ENCODE measurements around the gene TMEM88.
"Not testable (repeated sequence)": the region's sequence is repeated elsewhere in the genome, so short reads cannot be mapped to it uniquely, and the experiment has no call there.

Gene TMEM88, protein sequence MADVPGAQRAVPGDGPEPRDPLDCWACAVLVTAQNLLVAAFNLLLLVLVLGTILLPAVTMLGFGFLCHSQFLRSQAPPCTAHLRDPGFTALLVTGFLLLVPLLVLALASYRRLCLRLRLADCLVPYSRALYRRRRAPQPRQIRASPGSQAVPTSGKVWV

DNA sequence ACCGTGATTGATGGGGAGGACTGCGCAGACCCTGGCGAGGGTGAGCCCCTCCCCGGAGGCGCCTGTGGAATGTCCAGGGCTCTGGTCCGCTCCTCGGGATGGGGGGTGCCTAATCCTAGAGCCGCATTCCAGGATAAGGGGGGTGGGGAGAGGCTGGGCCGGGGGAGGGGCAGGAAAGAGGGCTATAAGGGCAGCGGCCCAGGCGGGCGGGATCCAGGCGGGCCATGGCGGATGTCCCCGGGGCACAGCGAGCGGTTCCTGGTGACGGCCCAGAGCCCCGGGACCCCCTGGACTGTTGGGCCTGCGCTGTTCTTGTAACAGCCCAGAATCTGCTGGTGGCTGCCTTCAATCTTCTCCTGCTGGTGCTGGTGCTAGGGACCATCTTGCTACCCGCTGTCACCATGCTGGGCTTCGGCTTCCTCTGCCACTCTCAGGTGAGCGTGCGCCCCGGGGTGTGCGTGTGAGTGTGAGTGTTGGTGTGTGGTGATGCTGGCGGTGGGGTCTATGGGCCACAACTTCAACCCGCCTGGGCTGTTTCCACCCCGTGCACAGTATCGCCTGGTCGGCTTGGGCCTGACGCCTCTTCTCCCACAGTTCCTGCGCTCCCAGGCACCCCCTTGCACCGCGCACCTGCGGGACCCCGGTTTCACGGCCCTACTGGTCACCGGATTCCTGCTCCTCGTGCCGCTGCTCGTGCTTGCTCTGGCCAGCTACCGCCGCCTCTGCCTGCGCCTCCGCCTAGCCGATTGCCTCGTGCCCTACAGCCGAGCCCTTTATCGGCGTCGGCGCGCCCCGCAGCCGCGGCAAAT is at the start of gene TMEM88:
TSS of gene TMEM88 (plus strand) at position 216 of the 809 bp plus-strand sequence. CDS start at position 225, 9 bp downstream.
- DNase-seq (ENCODE audit: extremely low read depth in 1 of 2, low read depth in 1 of 2), result no peak

DNA sequence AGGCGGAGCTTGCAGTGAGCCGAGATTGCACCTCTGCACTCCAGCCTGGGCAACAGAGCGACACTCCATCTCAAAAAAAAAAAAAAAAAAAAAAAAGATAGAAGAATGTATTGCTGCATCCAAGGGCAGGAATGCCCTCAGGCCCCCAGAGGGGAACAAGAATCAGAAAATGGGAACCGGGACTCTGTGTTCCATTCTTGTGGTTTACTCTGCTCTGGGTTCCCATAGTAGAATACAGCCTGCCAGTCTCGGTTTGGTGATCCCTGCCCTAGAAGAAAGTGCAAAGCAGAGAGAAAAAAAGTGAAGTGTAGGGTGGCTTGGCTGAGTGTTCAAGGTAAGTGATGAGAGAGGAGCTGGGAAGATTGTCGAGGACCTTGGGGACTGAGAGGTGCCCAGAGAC is 48.3 kb upstream of the TMEM88 start:
- no peak for DNase-seq (ENCODE audit: extremely low read depth in 1 of 2, low read depth in 1 of 2)

DNA sequence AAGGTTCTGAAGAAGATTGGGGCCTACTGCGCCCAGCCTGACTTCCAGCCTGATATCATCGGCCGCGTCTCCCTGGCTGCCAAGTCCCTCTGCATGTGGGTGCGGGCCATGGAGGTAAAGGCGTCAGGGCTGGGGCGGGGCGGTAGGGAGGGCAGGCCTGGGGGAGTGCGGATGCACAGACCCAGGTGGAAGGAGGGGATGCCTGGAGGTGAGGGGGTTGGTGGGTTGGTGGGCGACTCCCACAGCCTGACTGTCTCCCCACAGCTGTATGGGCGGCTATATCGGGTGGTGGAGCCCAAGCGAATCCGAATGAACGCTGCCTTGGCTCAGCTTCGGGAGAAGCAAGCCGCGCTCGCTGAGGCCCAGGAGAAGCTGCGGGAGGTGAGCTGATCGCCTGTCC is 47.7 kb upstream of the TMEM88 start:
- no peak for DNase-seq (ENCODE audit: extremely low read depth in 1 of 2, low read depth in 1 of 2)

DNA sequence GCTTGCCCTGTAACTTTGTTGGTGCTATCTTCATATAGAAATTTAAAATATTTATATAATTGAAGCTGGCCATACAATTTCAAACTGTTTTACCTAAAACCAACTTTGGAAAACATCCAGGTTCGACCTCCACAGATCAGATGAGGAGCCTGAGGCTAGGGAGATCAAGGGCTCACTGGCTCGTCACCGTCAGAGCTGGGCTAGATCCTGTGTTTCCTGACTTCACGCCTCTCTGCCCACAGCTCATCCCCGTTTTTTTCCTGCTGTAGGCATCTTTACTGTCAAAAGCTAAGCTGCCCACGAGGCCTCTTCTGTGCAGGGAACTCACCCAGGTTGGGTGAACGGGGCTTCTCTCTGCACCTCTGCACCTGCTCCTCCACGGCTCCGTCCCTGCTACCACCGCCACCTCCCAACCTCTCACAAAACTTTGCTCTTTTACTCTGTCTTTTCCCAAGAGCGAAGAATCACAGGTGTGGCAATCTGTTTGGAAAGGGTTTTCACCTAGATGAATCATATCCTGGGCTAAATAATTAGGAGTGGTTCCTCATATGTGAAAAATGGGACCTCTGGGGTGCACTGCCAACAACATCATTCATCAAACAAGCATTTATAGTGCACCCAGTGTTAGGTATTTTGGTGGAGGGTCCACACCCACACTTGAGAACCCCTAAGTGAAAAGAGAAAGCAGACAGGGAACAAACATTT is 45.6 kb upstream of the TMEM88 start:
- no peak for DNase-seq (ENCODE audit: extremely low read depth in 1 of 2, low read depth in 1 of 2)

DNA sequence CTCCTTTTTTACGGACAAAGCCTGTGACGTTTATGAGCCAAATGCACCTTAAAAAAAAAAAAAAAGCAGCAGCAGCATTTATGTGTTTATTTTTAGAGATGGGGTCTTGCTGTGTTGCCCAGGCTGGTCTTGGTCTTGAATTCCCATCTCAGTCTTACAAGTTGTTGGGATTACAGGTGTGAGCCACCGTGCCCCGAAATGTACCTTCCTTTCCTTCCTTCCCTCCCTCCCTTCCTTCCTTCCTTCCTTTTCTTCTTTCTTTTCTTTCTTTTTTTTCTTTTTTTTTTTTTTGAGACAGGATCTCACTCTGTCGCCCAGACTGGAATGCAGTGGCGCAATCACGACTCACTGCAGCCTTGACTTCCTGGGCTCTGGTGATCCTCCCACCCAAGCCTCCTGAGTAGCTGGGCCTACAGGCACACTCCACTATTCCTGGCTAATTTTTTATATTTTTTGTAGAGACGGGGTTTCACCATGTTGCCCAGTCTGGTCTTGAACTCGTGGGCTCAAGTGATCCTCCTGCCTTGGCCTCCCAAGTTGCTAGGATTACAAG is 45.0 kb upstream of the TMEM88 start:
- DNase-seq (ENCODE audit: extremely low read depth in 1 of 2, low read depth in 1 of 2), result not testable (repeated sequence)

DNA sequence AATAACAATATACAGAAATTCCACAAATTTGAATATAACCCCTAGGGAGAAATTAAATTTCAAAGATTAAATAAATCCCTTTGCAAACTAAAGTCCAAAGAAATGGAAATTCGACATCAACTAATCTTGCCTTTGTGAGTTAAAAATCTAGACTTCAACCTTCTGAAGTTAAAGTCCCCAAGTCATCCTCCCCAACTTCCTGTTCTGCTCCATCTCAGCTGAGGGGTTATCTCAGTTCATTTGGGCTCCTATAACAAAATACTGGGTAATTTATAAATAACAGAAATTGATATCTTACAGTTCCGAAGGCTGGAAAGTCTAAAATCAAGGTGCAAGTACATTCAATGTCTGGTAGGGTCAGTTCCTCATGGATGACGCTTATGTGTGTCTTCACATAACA is 43.6 kb upstream of the TMEM88 start:
- DNase-seq (ENCODE audit: extremely low read depth in 1 of 2, low read depth in 1 of 2), result no peak

DNA sequence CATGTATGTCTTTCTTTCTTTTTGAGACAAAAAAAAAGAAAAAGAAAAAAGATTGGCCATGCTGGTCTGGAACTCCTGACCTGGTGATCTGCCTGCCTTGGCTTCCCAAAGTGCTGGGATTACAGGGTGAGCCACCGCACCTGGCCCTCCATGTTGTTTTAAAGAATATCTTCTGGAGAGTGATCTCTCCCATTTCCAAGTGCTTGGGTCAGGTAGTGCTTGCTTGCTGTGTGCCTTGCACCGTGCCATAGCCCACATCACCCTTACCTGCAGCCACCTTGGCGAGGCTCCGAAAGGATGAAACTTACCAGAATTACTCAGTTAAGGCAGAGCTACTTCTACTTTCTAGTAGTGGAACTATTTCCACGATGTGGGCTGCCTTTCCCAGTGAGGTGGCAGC is 39.9 kb upstream of the TMEM88 start:
- DNase-seq (ENCODE audit: extremely low read depth in 1 of 2, low read depth in 1 of 2), result no peak

DNA sequence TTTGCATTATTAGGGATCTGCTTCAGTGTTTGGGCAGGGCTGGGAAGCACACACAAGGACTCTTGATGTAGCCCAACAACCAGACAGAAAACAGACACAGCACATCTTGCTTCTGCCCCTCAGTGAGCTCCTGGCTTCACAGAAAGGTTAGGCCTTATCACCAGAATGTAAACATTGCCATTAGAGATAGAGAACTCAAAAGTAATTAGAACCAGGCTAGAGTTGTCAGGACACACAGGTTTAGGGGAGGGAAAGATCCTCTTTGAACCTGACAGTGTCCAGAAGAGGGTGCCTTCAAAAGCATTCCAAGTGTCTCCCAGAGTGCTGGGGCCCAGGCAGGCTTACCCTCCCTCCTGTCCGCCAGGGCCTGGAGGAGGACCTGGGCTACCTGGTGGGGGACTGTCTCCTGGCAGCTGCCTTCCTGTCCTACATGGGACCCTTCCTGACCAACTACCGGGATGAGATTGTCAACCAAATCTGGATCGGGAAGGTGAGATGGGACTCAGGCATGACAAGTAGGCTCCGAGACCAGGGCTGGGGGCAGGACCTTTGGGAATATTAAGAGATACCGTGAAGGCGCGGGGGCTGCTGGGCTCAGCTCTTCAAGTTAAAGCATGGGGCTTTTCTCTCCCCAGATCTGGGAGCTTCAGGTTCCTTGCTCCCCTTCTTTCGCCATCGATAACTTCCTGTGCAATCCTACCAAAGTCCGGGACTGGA is 37.8 kb upstream of the TMEM88 start:
- DNase-seq (ENCODE audit: extremely low read depth in 1 of 2, low read depth in 1 of 2), result no peak

DNA sequence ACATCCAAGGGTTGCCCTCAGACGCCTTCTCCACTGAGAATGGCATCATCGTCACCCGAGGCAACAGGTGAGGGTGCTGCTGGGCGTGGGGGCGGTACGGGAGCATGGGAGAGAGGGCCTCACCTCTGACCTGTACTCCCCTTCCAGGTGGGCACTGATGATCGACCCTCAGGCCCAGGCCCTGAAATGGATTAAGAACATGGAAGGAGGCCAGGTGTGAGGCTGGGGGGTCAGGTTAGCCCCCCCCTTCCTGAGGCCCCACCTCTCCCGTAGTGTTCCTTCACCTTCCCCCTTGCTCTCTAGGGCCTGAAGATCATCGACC is 37.3 kb upstream of the TMEM88 start:
- no peak for DNase-seq (ENCODE audit: extremely low read depth in 1 of 2, low read depth in 1 of 2)

DNA sequence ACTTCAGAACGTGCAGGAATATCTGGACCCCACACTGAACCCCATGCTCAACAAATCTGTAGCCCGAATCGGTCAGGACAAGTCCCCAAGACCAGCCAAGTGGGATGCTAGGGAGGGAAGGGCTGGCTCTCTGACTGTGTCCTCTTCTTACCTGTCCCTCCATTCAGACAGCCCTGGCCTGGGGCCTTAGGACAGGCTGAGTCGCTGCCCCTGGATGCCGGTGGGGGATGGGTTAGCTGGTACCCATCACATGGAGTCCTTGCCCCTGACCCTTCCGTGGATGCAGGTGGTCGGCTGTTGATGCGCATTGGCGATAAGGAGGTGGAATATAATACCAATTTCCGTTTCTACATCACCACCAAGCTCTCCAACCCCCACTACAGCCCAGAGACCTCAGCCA is 36.8 kb upstream of the TMEM88 start:
- DNase-seq (ENCODE audit: extremely low read depth in 1 of 2, low read depth in 1 of 2), result no peak

DNA sequence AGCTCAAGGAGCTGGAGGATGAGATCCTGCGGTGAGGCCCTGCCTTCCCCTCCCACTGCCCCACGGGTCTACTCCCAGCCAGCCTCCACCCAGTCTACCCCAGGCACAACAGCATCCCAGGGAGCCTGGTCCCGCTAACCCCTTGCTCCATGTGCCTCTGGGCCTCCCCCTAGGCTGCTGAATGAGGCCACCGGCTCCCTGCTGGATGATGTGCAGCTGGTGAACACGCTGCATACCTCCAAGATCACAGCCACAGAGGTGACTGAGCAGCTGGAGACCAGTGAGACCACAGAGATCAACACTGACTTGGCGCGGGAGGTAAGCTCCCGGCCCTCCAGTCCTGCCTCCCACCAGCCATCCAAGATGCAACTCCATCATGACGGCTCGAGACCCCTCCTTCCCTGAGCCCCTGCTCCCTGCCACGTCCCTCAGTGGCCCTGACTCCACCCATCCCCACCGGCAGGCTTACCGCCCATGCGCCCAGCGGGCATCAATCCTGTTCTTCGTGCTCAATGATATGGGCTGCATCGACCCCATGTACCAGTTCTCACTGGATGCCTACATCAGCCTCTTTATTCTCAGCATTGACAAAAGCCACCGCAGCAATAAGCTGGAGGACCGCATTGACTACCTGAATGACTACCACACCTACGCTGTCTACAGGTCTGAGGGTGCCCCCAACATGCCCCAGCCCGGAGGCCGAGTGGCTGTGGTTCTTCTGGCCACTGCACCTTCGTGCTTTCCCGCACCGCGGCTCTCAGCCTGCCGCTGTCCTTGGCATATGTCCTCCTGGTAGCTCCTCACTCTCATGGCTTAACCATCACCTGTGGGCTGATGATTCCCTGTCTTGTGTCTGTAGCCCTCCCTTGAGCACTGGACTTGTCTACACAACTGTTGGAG is 35.9 kb upstream of the TMEM88 start:
- no peak for DNase-seq (ENCODE audit: extremely low read depth in 1 of 2, low read depth in 1 of 2)

DNA sequence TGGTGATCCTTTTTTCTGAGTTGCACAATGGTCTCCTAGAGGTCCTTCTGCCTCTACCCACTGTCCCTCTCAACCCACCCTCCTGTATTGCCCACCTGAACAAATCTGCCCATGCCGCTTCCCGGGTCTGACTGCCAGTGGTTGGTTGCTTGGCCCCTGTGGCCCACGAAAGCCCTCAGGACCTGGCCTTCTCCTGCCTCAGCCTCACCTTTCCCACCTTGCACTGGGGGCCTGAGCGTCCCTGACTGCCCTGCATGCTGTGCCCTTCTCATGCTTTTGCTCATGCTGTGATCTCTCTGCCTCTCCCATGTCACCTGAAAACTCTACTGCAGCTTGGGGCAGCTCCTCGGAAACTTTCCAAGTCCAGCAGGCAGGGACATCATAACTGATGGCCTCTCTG is 34.6 kb upstream of the TMEM88 start:
- no peak for DNase-seq (ENCODE audit: extremely low read depth in 1 of 2, low read depth in 1 of 2)

DNA sequence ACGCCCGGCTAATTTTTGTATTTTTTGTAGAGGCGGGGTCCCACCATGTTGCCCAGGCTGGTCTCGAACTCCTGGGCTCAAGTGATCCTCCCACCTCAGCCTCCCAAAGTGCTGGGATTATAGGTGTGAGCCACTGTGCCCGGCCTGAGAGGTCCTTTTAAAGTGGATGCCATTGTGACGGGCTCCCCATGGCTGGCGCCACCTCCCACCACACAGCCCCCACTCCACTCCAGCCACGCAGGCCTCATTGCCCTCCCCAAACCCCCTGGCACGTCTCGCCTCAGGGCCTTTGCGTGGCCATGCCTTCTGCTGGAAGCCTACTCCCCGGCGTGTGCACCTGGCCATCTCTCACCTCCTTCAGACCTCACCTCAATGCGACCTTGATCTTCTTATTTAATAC is 32.7 kb upstream of the TMEM88 start:
- DNase-seq (ENCODE audit: extremely low read depth in 1 of 2, low read depth in 1 of 2), result no peak

DNA sequence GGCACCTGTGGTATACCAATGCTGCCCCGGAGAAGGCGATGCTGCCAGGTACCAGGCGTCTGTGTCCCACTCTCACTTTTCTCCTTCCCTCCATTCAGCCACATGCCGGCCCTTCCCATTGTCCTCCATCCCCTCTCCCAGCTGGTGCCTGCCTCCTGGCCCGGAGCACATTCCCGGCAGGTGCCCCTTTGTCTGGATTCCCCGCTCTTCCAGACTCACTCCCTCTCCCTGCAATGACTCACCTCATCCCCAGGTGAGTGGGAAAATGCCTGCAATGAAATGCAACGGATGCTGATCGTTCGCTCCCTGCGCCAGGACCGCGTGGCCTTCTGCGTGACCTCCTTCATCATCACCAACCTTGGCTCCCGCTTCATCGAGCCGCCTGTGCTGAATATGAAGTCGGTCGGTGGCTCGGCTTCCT is 31.3 kb upstream of the TMEM88 start:
- no peak for DNase-seq (ENCODE audit: extremely low read depth in 1 of 2, low read depth in 1 of 2)

DNA sequence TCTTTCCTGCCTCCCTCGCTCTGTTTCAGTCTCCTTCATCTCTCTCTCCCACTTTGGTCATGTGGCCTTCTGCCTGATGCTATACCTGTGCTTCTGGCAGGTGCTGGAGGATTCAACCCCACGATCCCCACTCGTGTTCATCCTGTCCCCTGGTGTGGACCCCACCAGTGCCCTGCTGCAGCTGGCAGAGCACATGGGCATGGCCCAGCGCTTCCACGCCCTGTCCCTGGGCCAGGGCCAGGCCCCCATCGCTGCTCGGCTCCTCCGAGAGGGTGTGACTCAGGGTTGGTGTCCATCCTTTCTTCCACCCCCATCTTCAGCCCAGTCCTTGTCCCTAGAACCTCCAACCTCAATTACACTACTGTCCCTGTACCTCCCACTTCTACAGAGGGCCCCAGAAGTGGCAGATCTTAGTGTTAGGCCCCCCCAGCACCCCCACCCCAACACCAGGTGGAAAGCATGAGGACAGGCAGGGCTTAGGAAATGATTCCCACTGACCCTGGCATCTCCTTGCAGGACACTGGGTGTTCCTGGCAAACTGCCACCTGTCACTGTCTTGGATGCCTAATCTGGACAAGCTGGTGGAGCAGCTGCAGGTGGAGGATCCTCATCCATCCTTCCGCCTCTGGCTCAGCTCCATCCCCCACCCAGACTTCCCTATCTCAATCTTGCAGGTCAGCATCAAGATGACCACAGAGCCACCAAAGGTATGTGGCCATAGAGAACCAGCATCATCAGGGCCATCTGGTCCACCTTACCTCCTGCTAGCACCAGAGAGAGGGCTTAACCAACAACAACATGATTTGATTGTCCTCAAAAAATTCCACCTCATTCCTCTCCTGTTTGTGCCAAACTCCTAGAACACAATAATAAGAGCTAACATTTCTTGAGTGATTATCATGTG is 30.6 kb upstream of the TMEM88 start:
- DNase-seq (ENCODE audit: extremely low read depth in 1 of 2, low read depth in 1 of 2), result no peak

DNA sequence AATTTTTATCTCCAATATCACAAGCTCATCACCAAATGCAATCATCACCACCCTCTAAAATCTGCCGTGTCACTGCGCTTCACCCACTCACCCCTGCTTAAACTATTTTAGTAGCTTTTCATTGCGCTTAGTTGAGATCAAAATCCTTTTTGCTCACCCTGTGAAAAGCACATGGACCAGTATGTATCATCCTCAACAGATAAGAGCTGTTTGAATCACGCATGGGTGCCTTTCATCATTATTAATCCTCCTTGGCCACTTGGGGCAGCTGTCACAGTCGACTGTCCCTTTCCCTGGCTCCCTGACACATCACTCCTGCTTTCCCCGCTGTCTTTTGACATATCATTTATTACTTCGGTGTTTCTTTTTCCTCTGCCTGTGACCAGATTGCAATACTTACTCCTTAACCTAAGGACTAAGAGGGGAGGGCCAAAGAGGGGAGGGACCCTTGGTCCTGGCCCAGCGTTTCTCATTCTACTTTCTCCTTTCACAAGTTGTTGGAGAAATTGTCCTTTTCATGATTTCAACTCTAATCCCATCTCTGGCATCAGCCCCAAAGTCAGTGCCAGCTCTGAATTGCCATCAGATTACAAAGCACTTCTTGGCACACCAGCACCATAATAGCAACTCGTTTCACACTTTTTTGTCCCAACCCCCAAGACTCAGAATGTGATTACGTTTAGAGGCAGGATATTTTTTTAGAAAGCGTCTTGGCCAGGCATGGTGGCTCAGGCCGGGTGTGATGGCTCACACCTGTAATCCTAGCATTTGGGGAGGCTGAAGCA is 29.5 kb upstream of the TMEM88 start:
- no peak for DNase-seq (ENCODE audit: extremely low read depth in 1 of 2, low read depth in 1 of 2)

DNA sequence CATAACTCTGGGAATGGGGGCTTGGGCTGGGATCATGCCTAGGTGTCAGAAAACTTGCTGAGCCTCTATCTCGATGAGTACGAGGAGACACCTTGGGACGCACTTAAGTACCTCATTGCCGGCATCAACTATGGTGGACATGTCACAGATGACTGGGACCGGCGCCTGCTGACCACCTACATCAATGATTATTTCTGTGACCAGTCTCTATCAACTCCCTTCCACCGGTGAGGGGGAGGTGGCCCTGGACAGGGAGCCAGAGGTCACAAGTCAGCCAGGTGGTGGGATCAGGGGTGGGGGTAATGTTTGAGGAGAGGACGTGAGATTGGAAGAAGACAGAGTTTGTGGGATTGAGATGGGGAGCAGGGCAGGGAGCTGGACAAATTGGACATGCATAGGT is 24.2 kb upstream of the TMEM88 start:
- no peak for DNase-seq (ENCODE audit: extremely low read depth in 1 of 2, low read depth in 1 of 2)

DNA sequence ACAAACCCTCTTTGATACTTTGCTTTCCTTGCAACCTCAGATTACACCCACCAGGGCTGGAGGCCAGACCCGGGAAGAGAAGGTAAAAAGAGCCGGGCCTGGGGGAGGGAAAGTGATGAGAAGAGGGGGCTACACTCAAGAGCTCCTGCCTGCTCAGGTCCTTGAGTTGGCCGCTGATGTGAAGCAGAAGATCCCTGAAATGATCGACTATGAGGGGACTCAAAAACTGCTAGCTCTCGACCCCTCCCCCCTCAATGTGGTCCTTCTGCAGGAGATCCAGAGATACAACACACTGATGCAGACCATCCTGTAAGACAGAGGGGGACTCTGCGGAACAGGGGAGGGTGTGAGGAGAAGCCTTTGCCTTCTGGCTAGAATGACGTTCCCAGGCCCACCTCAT is 23.6 kb upstream of the TMEM88 start:
- DNase-seq (ENCODE audit: extremely low read depth in 1 of 2, low read depth in 1 of 2), result no peak
